Activated CD4-positive, alpha-beta T cell treated with anti-CD3 and anti-CD28 coated beads, Interleukin-10, Interleukin-2, amounts not matched to agents 100 ng/mL and 50 ng/mL, durations not matched to agents 16 hours and 8 hours (primary cell): ENCODE measurements around the gene KCNJ12.
"Not testable (repeated sequence)": the region's sequence is repeated elsewhere in the genome, so short reads cannot be mapped to it uniquely, and the experiment has no call there.

Source experiments
- DNase-seq: peaks from one replicate; pipeline ENCODE4 v3.0.0-alpha.2; 2020

Gene KCNJ12

DNA sequence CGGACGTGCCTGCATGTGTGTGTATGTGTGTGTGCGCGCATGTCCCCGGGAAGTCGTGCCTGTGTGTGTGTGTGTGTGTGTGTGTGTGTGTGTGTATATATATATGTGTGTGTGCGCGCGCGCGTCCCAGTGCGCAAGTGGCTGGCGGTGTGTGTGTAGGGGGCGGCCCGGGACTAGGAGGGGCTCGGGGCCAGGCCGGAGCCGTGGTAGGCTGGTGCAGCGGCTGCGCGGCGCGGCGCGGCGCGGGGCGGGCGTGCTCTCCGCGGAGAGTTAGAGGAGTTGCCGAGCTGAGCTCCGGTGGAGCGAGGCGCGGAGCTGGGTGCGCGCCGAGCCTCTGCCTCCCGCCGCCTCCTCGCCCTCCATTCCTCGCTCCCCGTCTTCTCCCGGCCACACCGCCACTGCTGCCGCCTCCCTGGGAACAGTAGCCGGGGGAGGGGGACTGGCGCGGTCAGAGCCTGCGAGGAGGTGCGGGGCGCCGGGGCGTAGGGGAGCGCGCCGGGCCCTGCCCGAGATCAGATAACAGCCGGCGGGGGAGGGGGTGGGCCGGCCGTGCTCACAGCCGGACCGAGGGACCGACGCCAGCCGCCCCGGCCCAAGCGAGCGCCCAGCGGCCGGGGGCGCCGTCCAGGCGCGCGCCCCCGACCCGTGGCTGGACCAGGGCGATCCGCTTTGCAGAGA, at the start of gene KCNJ12:
KCNJ12 (plus strand) TSS at position 277 of the 678 bp plus-strand sequence. CDS start 38,986 bp downstream, outside the sequence.
- no peak for DNase-seq

DNA sequence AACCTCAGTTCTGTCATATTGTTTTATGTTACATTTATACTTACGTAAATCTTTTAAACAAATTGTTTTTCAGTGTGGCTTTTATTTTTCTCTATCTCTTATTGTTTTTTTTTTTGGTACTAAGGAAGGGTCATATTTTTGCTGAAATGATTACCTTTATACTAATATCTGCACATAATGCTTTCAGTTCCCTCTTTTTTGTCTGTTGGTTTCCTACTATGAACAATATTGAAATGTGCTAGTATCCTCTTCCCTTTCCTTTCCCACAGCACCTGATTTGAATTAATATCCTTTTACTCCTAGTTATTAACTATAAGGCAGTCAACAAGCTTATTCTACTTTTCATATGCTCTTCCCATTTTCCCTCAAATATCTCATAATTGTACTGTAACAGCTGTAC, 48.2 kb upstream of the KCNJ12 start:
- DNase-seq: not testable (repeated sequence)

GRCh38 chr17:21328778-21329177, 47.4 kb upstream of the KCNJ12 start:
- DNase-seq: not testable (repeated sequence)

- DNase-seq: no peak
These were observed 45.6 kb upstream of the KCNJ12 start for GRCh38 chr17:21330436-21331160.

DNA sequence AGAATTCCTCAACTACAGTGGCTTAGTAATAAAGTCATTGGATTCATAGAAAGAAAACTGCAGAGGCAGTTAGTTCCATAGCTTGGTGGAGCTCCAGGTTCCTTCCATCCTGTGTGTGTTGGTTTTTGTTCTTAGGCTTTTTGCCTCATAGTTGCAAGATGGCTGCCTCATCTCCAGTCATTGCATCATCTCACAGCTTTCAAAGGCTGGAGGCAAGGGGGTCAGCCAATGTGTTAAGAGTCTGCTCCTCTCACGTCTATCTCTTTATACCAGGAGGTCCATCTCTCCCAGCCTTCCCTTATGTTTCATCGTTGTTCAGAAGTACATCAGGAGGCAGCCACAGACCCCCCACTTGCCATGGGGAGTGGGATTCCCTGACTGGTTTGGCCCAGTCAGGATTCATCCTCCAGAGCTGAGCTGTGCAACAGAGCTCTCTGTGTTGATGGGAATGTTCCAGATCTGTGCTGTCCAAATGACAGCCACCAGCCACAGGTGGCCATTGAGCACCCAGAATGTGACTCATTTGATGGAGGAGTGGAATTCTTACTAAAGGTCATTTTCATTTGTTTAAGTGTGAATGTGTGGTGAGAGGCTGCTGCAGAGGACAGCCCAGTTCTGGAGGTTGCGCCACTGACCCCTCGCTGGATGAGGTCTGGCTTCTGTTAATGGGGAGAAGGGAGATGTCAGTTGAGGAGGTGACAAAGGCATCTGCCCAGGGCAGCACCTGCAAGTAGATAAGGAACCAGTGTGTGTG, 39.4 kb upstream of the KCNJ12 start:
- DNase-seq: not testable (repeated sequence)

DNA sequence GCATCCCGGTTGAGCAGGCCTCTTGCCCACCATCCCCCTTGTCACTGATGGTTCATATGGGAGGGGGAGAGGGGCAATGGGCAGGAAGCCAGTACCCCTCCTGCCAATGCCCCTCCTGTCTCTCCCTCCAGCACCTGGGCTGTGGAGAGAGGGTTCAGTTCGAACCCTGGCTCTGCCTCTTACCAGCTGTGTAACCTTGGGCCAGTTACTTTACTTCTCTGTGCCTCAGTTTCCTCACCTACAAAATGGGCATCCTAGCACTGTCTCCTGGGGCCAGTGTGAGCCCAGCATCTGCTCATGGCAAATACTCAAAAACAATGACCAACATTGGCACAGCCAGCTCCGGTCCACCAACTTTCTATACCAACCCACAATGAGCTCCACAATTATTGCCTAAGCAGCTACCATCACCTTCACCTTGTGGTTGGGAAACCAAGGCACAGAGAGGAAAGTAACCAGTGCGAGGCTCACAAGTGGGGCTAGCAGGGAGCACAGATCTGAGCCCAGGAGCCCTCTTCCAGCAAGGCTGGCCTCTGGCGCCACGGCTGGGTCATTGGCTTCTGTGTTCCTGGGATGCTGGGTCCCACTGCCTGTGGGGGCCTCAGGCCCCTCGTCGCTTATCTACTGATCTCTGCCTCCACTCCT, 38.1 kb upstream of the KCNJ12 start:
- DNase-seq: not testable (repeated sequence)

DNA sequence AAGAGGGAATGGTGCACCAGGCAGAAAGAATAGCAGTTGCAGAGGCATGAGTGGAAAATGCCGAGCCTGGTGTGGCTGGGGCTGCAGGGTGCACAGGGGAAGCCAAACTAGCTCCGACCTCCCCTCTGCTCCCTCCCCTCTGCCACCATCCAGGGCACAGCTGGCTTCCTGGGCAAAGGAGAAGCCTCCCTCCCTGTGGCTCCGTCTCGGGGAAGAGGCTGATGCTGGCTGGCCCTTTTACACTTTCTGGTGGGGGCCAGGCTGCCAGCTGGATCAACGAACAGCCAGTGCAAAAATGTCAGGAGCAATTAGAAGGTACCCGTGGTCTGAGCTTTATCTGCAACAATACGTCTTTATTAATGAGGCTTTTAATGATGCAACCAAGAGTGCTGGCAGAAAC, 37.1 kb upstream of the KCNJ12 start:
- no peak for DNase-seq

DNA sequence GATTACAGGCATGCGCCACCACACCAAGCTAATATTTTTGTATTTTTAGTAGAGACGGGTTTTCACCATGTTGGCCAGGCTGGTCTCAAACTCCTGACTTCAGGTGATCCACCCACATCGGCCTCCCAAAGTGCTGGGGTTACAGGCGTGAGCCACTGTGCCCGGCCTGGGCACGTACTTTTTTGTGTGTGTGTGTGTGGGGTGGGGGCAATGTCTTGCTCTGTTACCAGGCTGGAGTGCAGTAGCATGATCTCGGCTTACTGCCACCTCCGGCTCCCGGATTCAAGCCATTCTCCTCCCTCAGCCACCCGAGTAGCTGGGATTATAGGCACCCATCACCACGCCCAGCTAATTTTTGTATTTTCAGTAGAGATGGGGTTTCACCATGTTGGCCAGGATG, 36.6 kb upstream of the KCNJ12 start:
- DNase-seq: not testable (repeated sequence)

GRCh38 chr17:21340407-21340806, 35.8 kb upstream of the KCNJ12 start:
- not testable (repeated sequence) for DNase-seq

DNA sequence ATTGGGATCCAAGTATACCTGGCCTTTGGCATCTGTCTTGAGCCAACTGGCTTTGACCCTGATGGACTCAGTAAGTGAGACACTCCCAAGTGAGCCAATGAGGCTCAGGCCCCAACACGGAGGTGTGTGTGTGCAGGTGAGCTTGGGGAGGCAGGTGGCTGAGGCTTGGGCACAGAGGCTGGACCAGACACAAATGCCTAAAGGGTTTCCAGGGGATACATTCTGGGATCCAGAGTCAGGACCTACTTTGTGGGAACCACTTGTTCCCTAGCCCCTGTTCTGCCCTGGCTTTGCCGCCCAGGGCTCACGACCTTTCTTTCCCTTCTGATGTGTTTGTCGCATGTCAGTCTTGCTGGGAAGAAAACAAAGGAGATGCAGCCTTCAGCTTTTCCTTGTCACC, 34.9 kb upstream of the KCNJ12 start:
- not testable (repeated sequence) for DNase-seq

- not testable (repeated sequence) for DNase-seq
These were observed 34.1 kb upstream of the KCNJ12 start for GRCh38 chr17:21341925-21342540.

- DNase-seq: not testable (repeated sequence)
These were observed 32.9 kb upstream of the KCNJ12 start for GRCh38 chr17:21343061-21343949.

GRCh38 chr17:21344801-21345200, 31.4 kb upstream of the KCNJ12 start:
- DNase-seq: not testable (repeated sequence)

- DNase-seq: no peak
These were observed 30.9 kb upstream of the KCNJ12 start for GRCh38 chr17:21345236-21345635.

GRCh38 chr17:21346107-21346506, 30.1 kb upstream of the KCNJ12 start:
- DNase-seq: not testable (repeated sequence)

DNA sequence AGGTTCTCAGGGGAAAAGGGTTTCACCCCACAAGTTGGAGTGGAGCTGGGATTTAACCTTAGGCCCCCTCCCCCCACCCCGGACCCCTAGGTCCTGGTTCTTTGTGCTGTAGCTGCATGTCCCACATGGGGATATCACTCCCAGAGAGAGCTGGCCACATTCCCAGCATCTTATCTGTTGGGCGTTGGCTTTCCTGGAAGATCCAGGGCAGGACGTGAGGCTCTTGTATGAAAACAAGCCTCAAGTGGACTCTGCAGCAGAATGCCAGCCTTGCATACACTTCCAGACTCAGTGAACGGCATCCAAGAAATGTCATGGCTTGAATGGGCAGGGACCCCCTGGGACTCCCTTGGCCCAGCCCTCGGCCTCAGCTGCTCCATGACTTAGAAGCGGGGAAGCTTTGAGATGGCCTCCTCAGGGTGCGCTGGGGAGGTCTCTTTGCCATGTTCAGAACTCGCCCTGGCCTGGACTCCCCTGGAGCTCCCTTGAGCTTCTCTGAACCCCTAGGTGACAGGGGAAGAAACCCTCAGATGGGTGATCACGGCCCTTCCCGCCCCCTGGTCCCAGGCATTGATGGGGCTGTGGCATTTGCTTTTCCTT, 29.4 kb upstream of the KCNJ12 start:
- not testable (repeated sequence) for DNase-seq

- DNase-seq: not testable (repeated sequence)
These were observed 28.5 kb upstream of the KCNJ12 start for GRCh38 chr17:21347660-21348059.

DNA sequence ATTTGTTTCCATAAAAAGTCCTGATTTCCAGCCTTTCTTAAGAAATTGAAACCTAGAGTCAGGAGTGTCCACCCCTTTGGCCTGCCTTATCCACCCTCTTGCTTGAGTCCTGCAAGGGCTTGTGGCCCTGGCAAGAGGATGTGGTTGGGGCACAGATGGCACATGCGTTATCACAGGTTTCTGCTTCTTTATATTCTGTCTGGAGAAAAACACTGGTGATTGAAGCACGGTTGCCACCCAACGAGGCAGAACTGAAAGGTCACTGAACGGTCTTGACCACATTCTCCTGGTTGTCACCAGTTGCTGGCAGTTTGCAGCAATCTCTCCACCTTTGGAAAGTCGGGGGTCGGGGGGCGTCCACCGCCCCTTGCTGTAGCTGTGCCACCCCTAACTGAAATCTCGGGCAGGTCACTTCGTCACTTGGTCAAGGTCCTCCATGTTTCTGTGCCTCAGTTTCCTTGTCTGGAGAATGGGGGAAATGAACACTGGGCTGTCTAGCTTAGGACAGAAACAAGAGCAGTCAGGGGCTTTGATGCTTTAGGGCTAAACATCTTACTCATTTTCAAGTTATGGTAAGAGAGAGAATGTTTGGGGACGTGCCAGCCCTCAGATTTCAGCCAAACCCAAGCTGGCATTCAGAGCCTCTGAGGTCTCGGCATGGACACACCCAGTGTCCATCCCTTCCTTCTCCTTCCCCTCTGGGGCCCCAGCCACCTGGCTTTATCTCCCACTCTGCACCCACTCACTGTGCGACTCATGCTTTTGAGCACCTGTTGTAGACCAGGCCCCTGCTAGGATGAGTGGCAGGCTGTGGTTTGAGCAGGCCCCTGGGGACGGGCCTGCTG, 27.9 kb upstream of the KCNJ12 start:
- DNase-seq: not testable (repeated sequence)

DNA sequence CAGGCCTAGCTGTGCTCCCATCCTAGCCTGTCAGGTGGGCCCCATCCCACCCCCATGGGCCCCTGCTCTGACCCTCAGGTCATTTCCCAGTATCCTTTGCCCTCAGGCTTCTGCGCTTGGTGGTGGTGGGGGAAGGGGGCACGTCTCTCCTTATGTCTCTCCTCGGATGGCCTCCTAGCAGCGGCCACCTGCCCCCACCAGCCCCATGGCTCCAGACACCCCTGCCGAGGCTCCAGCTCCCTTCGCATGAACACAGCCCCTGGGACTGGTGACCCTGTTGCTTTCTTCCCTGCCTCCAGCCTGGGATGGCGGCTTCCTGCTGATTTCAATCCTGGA, 27.3 kb upstream of the KCNJ12 start:
- not testable (repeated sequence) for DNase-seq
